ENCODE measurements around the gene TNS3. TPM values are rescaled to one million over a fixed set of nuclear protein-coding genes. Genes with fewer than 3 reads are reported as not detected.

Gene TNS3
- total and polyA plus RNA-seq, 2 donors (not counting 3 experiments of a cell fraction or from before 2014, with no cell fraction given) = 10.4 to 45.1 TPM

DNA sequence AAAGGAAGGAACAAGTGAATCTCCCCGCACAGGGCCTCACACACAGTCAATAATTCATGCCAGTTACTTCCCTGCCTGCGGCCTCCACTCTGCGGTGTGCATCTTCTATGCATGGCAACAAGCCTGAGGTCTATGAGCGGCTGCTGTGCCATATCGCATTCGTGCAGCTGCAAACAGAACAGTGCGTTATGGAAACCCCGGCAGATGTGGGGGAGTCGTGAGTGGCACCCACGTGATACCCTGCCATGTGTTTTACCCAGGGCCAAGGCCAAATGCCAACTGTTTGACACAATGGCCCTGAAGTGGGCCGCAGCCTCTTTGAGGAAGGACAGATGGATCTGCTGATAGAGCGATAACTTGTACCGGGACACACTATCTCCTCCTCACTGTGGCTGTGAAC, 13.4 kb downstream of the TNS3 start:
- intact Hi-C loops (cut with micrococcal nuclease) (no loop called here), dilution Hi-C loops (cut with MboI; ENCODE audit: extremely low pct_ligation_motif_present, low sequenced_read_pairs) (no loop called here)
- Histone ChIP-seq H3K27ac (ENCODE audit: insufficient read depth, low read depth, low read length) (no peak overlapping the region), H3K36me3 (ENCODE audit: control insufficient read depth in 2 of 2, extremely low read depth in 1 of 2, insufficient read depth in 2 of 2, low read length in 2 of 2) (no peaks in the 10 kb centered on the region), H3K9me3 (replicated peaks; ENCODE audit: control insufficient read depth, insufficient read depth, low read length) (no peaks in the 10 kb centered on the region), H3K4me1 (ENCODE audit: control insufficient read depth, extremely low read depth, insufficient read depth, low read length) (no peaks in the 10 kb centered on the region), H3K27me3 (ENCODE audit: control insufficient read depth in 2 of 2, insufficient read depth in 2 of 2, low read length in 2 of 2) (no peaks in the 10 kb centered on the region), H3K9ac (replicated peaks; ENCODE audit: extremely low read depth, insufficient read depth, low read length) (no peak overlapping the region), H3K4me2 (ENCODE audit: insufficient read depth, low read length) (no peak overlapping the region), H4K20me1 (replicated peaks; ENCODE audit: control insufficient read depth, extremely low read depth, insufficient read depth, low read length) (no peaks in the 10 kb centered on the region), H2AFZ (ENCODE audit: low read depth, low read length) (no peak overlapping the region), H3K9me1 (replicated peaks; ENCODE audit: control insufficient read depth, extremely low read depth, insufficient read depth, low read length) (no peaks in the 10 kb centered on the region), H3K4me3 (replicated peaks in 1 of 3; ENCODE audit: insufficient read depth in 1 of 3, low read depth in 1 of 3, low read length in 3 of 3) (no peak overlapping the region), H3K79me2 (ENCODE audit: control insufficient read depth, insufficient read depth, low read length) (no peaks in the 10 kb centered on the region)
- BruUV-seq (replicated peaks) = no TSS peak
- ChIA-PET CTCF (no interaction called here), POLR2A (no interaction called here)
- FAIRE-seq (no peak), DNase-seq (ENCODE audit: low read depth, low spot score) (no peak)
- TF ChIP-seq MAX (IDR thresholded peaks at IDR 0.05; ENCODE audit: insufficient read depth, insufficient read length) (no peak), POLR2AphosphoS5 (IDR thresholded peaks at IDR 0.05; ENCODE audit: insufficient read depth, low read depth, low read length) (no peak), POLR2A (IDR thresholded peaks at IDR 0.05; ENCODE audit: low read depth, low read length) (no peak), MYC (IDR thresholded peaks at IDR 0.05; ENCODE audit: low read depth, low read length) (no peak), JUN (IDR thresholded peaks at IDR 0.05; ENCODE audit: borderline replicate concordance, insufficient read depth, insufficient read length, low read depth) (no peak), FOS (IDR thresholded peaks at IDR 0.05; ENCODE audit: borderline replicate concordance, insufficient read depth, low read length) (no peak), GATA2 (IDR thresholded peaks at IDR 0.05; ENCODE audit: insufficient read depth, insufficient read length, low read depth, low read length) (no peak), EZH2 (IDR thresholded peaks at IDR 0.05; ENCODE audit: borderline replicate concordance, low read depth, low read length, severe bottlenecking) (no peak)
- TF ChIP-seq, protein P1, sequence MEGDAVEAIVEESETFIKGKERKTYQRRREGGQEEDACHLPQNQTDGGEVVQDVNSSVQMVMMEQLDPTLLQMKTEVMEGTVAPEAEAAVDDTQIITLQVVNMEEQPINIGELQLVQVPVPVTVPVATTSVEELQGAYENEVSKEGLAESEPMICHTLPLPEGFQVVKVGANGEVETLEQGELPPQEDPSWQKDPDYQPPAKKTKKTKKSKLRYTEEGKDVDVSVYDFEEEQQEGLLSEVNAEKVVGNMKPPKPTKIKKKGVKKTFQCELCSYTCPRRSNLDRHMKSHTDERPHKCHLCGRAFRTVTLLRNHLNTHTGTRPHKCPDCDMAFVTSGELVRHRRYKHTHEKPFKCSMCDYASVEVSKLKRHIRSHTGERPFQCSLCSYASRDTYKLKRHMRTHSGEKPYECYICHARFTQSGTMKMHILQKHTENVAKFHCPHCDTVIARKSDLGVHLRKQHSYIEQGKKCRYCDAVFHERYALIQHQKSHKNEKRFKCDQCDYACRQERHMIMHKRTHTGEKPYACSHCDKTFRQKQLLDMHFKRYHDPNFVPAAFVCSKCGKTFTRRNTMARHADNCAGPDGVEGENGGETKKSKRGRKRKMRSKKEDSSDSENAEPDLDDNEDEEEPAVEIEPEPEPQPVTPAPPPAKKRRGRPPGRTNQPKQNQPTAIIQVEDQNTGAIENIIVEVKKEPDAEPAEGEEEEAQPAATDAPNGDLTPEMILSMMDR (IDR thresholded peaks at IDR 0.05; ENCODE audit: extremely low read depth in 1 of 2, insufficient read depth in 1 of 2, low read depth in 1 of 2, low read length in 2 of 2) = no peak

Data from endothelial cell of umbilical vein (primary cell).